Bronchial epithelial cell (primary cell): ENCODE measurements around the gene D2HGDH. TPM values are rescaled to one million over a fixed set of nuclear protein-coding genes. Genes with fewer than 3 reads are reported as not detected.
"Not testable (repeated sequence)": the region's sequence is repeated elsewhere in the genome, so short reads cannot be mapped to it uniquely, and the experiment has no call there.

ENCODE experiments used
- DNase-seq: peaks from one replicate; pipeline ENCODE4 v3.0.0-alpha.2; 2010; ENCODE audit warnings: low read depth
- FAIRE-seq: peaks from 2 replicates; lab custom pipeline; 2011; peaks lifted over from hg19 to GRCh38; lab: Jason Lieb, UNC
- H3K27me3 ChIP-seq: 2 replicates; pipeline ENCODE4 v1.5.1; 2011; ENCODE audit warnings: low read length; ENCODE audit not compliant: control insufficient read depth, insufficient read depth
- H3K36me3 ChIP-seq: 2 replicates; pipeline ENCODE4 v1.5.1; 2011; ENCODE audit warnings: low read length; ENCODE audit not compliant: control insufficient read depth, insufficient read depth
- H3K4me3 ChIP-seq: 2 replicates; pipeline ENCODE4 v1.5.1; 2011; ENCODE audit warnings: mild to moderate bottlenecking, low read depth, low read length, control low read depth
- total RNA-seq: library from RNA; depleted of rRNA; stranded (reverse); fragments of >200 nt; gene quantifications from 2 replicates; pipeline ENCODE4 v1.2.1, GENCODE V29; 2014
- TF ChIP-seq, protein P1 (sequence below): IDR thresholded peaks from 2 replicates; pipeline ENCODE4 v1.5.1; 2011; ENCODE audit warnings: mild to moderate bottlenecking, moderate library complexity, low read length, control low read depth, inconsistent platforms; ENCODE audit not compliant: insufficient read depth, severe bottlenecking

Gene D2HGDH
- total RNA-seq, 1 donor from 2014 or later: 10.3 TPM

- FAIRE-seq (no peak), DNase-seq (no peak)
- peaks cover 10% of the 10 kb centered on the region for H3K27me3 ChIP-seq
- TF ChIP-seq, protein P1, sequence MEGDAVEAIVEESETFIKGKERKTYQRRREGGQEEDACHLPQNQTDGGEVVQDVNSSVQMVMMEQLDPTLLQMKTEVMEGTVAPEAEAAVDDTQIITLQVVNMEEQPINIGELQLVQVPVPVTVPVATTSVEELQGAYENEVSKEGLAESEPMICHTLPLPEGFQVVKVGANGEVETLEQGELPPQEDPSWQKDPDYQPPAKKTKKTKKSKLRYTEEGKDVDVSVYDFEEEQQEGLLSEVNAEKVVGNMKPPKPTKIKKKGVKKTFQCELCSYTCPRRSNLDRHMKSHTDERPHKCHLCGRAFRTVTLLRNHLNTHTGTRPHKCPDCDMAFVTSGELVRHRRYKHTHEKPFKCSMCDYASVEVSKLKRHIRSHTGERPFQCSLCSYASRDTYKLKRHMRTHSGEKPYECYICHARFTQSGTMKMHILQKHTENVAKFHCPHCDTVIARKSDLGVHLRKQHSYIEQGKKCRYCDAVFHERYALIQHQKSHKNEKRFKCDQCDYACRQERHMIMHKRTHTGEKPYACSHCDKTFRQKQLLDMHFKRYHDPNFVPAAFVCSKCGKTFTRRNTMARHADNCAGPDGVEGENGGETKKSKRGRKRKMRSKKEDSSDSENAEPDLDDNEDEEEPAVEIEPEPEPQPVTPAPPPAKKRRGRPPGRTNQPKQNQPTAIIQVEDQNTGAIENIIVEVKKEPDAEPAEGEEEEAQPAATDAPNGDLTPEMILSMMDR: no peak
- no peak overlapping the region for H3K4me3 ChIP-seq
- no peaks in the 10 kb centered on the region for H3K36me3 ChIP-seq
Observed at GRCh38 chr2:241801611-241802420, 67.4 kb downstream of the D2HGDH start.

DNA sequence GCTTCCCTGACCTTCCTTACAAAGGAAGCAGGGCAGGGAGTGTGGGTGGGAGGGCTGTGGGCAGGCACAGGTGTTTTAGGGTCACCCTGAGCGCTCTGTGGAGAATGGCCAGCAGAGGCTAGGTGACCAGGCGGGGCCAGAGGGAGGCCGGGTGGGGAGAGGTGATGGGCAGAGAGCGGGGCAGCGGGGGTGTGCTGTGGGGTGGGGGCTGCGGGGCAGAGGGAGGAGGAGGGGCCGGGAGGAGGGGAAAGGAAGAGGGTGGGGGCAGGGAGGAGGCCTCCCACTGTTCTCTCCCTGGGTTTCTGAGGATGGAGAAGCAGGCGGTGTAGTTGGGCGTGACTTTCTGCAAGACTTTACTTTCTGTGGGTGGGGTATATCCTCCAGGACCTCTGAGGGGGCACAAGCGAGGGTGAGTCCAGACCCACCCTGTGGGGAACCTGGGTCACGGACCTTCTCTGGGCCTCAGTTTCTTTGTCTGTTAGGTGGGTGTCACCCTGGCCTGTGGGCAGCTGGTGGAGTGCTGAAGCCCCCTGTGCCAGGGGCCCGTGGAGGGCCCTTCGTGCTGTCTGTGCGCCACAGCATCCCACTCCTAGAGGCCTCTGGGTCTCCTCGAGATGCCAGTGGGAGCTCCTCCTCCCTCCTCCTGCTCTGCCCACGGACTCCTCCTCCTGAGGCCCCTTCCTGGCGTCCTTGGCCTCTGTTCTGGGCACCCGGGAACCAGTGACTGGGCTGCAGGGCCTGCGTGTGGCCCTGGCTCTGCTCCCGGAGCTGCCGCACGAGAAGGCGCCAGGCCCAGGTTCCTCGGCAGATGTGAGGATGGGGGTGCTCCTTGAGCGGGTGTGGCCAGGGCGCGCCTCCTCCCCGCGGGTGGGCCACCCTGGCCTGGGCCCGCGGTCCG lies 68.2 kb downstream of the D2HGDH start:
- Histone ChIP-seq H3K36me3 (no peaks in the 10 kb centered on the region), H3K4me3 (no peak overlapping the region), H3K27me3 (peaks cover 10% of the 10 kb centered on the region)
- TF ChIP-seq, protein P1: no peak
- FAIRE-seq (no peak), DNase-seq (no peak)

GRCh38 chr2:241803387-241804325 lies 69.2 kb downstream of the D2HGDH start:
- FAIRE-seq (no peak), DNase-seq (peak; percentile 5)
- peaks cover 10% of the 10 kb centered on the region for H3K27me3 ChIP-seq
- no peaks in the 10 kb centered on the region for H3K36me3 ChIP-seq
- H3K4me3 ChIP-seq: peak overlapping the region; percentile 37
- TF ChIP-seq, protein P1: no peak

DNA sequence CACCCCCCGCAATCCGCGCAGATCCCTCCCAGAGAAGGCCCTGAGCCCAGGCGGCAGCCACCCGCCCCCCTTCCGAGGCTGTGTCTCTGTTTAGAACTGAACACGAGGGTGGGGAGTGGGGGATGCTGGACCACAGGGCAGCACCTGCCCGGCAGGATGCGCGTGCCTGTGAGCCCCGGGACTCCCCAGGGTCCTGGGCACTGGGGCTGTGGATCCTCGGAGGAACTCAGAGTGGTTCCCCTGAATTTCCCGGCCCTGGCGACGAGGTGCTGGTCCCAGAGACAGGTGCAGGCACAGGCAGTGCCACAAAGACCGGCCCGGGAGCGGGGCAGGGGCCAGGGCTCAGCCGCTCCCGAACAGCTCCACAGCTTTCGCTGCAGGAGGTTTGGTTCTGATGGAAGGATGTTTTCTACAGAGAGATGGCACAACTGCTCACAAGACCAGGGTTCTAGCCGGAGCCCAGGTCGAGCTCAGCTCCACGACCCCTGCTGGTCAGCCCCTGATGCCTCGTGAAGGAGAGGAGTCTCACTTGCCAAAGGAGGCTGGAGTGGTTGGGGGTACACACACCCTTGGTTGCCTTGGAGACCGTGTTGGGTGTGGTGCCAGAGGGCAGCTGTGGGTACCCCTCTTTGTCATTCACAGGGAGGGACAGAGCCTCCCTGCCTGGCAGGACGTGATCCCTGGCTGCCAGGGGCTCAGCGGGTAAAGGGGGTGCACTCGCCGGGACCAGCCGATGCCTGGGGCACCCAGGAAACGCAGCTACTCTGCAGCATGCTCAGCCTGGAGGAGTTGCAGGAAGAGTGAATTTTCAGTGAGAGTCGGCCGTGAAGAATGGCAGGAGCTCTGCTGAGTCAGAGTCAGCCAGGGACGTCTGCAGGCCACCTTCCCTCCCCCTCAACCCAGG lies 70.1 kb downstream of the D2HGDH start:
- DNase-seq (no peak), FAIRE-seq (no peak)
- TF ChIP-seq, protein P1: no peak
- H3K4me3 ChIP-seq: no peak overlapping the region
- H3K27me3 ChIP-seq: peaks cover 10% of the 10 kb centered on the region
- H3K36me3 ChIP-seq: no peaks in the 10 kb centered on the region

- H3K27me3 ChIP-seq, FAIRE-seq, DNase-seq, H3K36me3 ChIP-seq, H3K4me3 ChIP-seq: not testable (repeated sequence)
Observed at GRCh38 chr2:241806217-241806616, 71.8 kb downstream of the D2HGDH start.
